ENCODE data around the gene GRK4.

DNA sequence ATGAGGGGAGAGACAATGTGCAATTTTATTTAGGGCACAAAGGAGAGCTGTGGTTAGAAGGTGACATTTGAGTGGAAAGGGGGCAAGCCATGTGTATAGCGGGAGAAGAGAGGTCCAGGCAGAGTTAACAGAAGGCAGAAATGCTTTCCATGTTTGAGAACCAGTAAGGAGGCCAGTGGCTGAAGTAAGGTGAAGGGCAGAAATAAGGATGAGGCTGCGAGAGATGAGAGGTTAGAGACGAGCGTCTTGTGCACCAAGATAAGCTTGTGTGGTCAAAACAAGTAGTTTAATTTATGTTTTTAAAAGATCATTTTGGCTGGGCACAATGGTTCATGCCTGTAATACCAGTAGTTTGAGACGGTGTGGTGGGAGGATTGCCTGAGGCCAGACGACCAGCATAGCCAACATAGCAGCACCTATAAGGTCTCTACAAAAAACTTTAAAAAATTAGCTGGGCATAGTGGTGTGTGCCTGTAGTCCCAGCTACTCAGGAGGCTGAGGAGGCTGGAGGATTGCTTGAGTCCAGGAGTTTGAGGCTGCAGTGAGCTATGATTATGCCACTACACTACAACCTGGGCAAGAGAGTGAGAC, 119.6 kb downstream of the GRK4 start:
- TF ChIP-seq CTCF (IDR thresholded peaks at IDR 0.05) = no peak
- no peak for TF ChIP-seq POLR2A (IDR thresholded peaks at IDR 0.05)
- no peak for TF ChIP-seq POLR2AphosphoS5 (IDR thresholded peaks at IDR 0.05)
- TF ChIP-seq EP300 (IDR thresholded peaks at IDR 0.05) = no peak

All from upper lobe of left lung (tissue), 4 donors.